Suprapubic skin (tissue), 4 donors: ENCODE measurements around the gene XRCC5. TPM values are rescaled to one million over a fixed set of nuclear protein-coding genes. Genes with fewer than 3 reads are reported as not detected.

Source experiments
- DNase-seq, 2 donors: peaks; one replicate each; pipeline ENCODE4 v3.0.0-alpha.2; 2019; ENCODE audit warnings: low spot score in 2 of 2
- H3K27ac ChIP-seq: fragments of 200-600 bp; sonication (generic); one replicate; pipeline ENCODE4 v1.5.1; 2019
- H3K27me3 ChIP-seq: fragments of 200-600 bp; sonication (generic); one replicate; pipeline ENCODE4 v1.5.1; 2019
- H3K36me3 ChIP-seq: fragments of 200-600 bp; sonication (generic); one replicate; pipeline ENCODE4 v1.5.1; 2019
- H3K4me1 ChIP-seq: fragments of 200-600 bp; sonication (generic); one replicate; pipeline ENCODE4 v1.5.1; 2019
- H3K4me3 ChIP-seq: fragments of 200-600 bp; sonication (generic); one replicate; pipeline ENCODE4 v1.5.1; 2019; ENCODE audit warnings: mild to moderate bottlenecking
- H3K9me3 ChIP-seq: fragments of 200-600 bp; sonication (generic); one replicate; pipeline ENCODE4 v1.5.1; 2019
- CTCF ChIP-seq, 2 donors: fragments of 200-600 bp in 1 of 2; fragments of 450-650 bp in 1 of 2; sonication (generic) in 1 of 2; IDR thresholded peaks; one replicate each; pipeline ENCODE4 v1.5.1; 2016 to 2019; ENCODE audit warnings: antibody characterized with exemption in 2 of 2, mild to moderate bottlenecking in 1 of 2, moderate library complexity in 1 of 2
- EP300 ChIP-seq: sonication (generic); formaldehyde crosslinking; IDR thresholded peaks from one replicate; pipeline ENCODE4 v1.6.1; 2017; ENCODE audit warnings: antibody characterized with exemption
- POLR2A ChIP-seq, 2 donors: fragments of 450-650 bp; IDR thresholded peaks; one replicate each; pipeline ENCODE4 v1.6.1; 2017; ENCODE audit warnings: antibody characterized with exemption in 2 of 2, mild to moderate bottlenecking in 2 of 2, moderate library complexity in 2 of 2
- POLR2AphosphoS5 ChIP-seq, 3 donors: sonication (generic); formaldehyde crosslinking; IDR thresholded peaks; one replicate each; pipeline ENCODE4 v1.6.1; 2017; ENCODE audit warnings: antibody characterized with exemption in 3 of 3
- WGBS: methylation state at CpG from one replicate; pipeline ENCODE4 v1.1.5; 2018; 5-methylcytosine and 5-hydroxymethylcytosine counted together
- total RNA-seq, 4 donors: library from RNA; depleted of rRNA; stranded (reverse); fragments of >200 nt; gene quantifications; one replicate each; pipeline ENCODE4 v1.1.0, GENCODE V29; 2016

The XRCC5 gene
- total RNA-seq, 4 donors from 2014 or later, result 122 to 153 (median 136) TPM

- Histone ChIP-seq H3K9me3 (no peaks in the 10 kb centered on the region), H3K4me1 (no peaks in the 10 kb centered on the region), H3K36me3 (no peaks in the 10 kb centered on the region), H3K27me3 (no peaks in the 10 kb centered on the region), H3K27ac (no peak overlapping the region), H3K4me3 (no peak overlapping the region)
- no peak for DNase-seq
- WGBS, result 97% methylated on average over 6 of the region's 6 CpGs
- TF ChIP-seq POLR2A (IDR thresholded peaks at IDR 0.05) (no peak), CTCF (IDR thresholded peaks at IDR 0.05) (no peak), EP300 (no peak), POLR2AphosphoS5 (IDR thresholded peaks at IDR 0.05) (no peak)
These were observed 136.3 kb downstream of the XRCC5 start for GRCh38 chr2:216245391-216245975.

- Histone ChIP-seq H3K4me1 (no peaks in the 10 kb centered on the region), H3K4me3 (no peak overlapping the region), H3K27me3 (no peaks in the 10 kb centered on the region), H3K27ac (no peak overlapping the region), H3K36me3 (no peaks in the 10 kb centered on the region), H3K9me3 (no peaks in the 10 kb centered on the region)
- TF ChIP-seq CTCF (IDR thresholded peaks at IDR 0.05) (no peak), POLR2AphosphoS5 (IDR thresholded peaks at IDR 0.05) (no peak), EP300 (no peak), POLR2A (IDR thresholded peaks at IDR 0.05) (no peak)
- no peak for DNase-seq
- 66% methylated on average over 3 of the region's 3 CpGs for WGBS
These were observed 137.6 kb downstream of the XRCC5 start for GRCh38 chr2:216246766-216247165.

Other genes starting within 250 kb of the XRCC5 start
- 10 to 100 TPM; 26.1 to 37.3 (median 29.7) TPM for gene MREG, start 95.8 kb upstream of the XRCC5 start, total RNA-seq
- 10 to 100 TPM; 11.1 to 15.6 (median 11.9) TPM for gene PECR, start 27.5 kb upstream of the XRCC5 start, total RNA-seq
- gene TMEM169, start 27.4 kb upstream of the XRCC5 start, total RNA-seq, result under 1 TPM in 3 of 4 donors, not detected in 1; 0.30 to 0.85 (median 0.72) TPM